GM21619 (cell line): ENCODE results near the gene RAB33B.
"Not testable (repeated sequence)": the region's sequence is repeated elsewhere in the genome, so short reads cannot be mapped to it uniquely, and the experiment has no call there.

Experiments
- ATAC-seq: cut with Tn5 transposase; IDR thresholded peaks from one replicate; pipeline ENCODE4 v1.9.1; 2021; ENCODE audit not compliant: unreplicated experiment

RAB33B gene

DNA sequence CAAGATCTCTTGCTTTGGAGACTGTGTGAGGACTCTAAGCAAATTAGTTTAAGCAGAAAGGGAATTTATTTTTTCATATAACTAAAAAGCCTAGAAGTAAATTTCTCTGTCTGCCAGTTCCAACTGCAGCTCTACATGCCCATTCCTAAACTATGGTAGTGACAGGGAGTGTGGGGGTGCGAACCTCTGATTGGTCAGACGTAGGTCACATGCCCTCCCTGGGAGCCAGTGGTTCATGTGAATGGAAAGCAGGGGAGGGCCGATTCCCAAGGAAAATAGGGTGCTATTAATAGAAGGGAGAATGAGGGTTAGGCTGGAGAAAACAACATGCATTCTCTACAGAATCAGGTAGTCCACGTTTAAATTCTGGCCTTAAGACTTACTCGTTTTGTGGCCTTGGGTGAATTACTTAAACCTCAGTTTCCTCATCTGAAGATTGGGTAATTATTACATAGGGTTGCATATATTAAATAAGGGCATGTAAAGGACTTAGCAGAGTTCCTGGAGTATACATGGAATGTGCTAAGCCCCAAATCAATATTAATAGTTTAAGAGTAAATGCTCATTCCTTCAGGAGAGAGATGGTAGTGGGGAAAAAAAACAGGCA is 7.2 kb downstream of the RAB33B start:
- no peak for ATAC-seq

DNA sequence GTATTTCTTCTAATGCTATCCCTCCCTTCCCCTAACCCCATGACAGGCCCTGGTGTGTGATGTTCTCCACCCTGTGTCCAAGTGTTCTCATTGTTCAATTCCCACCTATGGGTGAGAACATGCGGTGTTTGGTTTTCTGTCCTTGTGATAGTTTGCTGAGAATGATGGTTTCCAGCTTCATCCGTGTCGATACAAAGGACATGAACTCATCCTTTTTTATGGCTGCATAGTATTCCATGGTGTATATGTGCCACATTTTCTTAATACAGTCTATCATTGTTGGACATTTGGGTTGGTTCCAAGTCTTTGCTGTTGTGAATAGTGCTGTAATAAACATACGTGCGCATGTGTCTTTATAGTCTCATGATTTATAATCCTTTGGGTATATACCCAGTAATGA is 10.6 kb downstream of the RAB33B start:
- not testable (repeated sequence) for ATAC-seq

DNA sequence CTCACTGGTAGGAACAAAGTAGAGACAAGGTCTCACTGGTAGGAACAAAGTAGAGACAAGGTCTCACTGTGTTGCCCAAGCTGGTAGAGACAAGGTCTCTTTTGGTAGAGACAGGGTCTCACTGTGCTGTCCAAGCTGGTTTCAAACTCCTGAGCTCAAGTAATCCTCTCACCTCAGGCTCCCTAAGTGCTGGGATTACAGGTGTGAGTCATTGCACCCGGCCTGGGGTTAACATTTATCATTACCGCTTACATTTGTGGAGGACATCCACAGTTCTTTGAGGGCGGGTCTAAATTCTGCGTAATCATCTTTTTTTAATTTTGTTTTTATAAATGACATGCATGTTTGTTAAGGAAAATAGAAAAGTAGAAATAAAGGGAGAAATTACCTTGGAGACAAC is 12.0 kb downstream of the RAB33B start:
- no peak for ATAC-seq

DNA sequence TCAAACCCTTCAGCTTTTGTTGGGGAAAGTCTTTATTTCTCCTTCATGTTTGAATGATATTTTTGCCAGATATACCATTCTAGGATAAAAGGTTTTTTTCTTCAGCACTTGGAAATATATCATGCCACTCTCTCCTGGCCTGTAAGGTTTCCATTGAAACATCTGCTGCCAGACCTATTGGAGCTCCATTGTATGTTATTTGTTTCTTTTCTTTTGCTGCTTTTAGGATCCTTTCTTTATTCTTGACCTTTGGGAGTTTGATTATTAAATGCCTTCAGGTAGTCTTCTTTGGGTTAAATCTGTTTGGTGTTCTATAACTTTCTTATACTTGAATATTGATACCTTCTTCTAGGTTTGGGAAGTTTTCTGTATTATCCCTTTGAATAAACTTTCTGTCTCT is 14.8 kb downstream of the RAB33B start:
- ATAC-seq, result not testable (repeated sequence)

DNA sequence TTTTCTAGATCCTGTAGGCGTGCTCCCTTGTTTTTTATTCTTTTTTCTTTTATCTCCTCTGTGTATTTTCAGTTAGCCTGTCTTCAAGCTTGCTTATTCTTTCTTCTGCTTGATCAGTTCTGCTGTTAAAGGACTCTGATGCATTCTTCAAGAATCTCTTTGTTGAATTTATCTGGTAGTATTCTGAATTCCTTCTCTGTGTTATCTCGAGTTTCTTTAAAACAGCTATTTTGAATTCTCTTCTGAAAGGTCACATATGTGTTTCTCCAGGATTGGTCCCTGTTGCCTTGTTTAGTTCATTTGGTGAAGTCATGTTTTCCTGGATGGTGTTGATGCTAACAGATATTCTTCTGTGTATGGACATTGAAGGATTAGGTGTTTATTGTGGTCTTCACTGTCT is 15.3 kb downstream of the RAB33B start:
- no peak for ATAC-seq

DNA sequence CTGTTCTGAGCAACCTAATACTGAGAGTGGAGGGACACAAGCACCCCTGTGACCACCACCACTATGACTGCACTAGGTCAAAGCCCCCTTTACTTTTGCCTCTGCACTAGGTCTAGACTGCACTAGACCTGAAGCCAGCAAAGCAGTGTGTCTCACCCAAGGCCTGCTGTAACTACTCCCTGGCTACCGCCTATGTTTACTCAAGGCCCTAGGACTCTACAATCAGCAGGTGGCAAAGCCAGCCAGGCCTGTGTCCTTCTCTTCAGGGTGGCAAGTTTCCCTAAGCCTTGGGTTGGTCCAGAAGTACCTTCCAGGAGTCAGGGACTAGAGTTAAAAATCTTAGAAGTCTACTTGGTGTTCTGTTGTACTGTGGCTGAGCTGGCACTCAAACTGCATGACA is 15.9 kb downstream of the RAB33B start:
- ATAC-seq, result no peak

DNA sequence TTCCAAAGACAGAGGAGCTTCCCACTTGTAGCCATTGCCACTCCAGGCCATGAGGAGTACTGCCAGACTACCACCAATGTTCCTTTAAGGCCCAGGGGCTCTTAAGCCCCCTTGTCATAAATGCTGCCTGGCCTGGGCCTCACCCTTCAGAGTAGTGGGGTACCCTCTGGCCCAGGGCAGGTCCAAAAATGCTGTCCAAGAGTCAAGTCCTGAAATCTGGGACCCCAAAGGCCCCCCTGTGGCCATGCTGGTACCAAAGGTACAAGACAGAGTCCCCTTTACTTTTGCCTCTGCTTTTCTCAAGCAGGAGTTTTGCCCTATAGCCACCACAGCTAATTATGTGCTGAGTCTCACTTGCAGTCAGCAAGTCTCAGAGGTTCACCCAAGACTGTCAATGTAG is 16.4 kb downstream of the RAB33B start:
- ATAC-seq, result no peak

DNA sequence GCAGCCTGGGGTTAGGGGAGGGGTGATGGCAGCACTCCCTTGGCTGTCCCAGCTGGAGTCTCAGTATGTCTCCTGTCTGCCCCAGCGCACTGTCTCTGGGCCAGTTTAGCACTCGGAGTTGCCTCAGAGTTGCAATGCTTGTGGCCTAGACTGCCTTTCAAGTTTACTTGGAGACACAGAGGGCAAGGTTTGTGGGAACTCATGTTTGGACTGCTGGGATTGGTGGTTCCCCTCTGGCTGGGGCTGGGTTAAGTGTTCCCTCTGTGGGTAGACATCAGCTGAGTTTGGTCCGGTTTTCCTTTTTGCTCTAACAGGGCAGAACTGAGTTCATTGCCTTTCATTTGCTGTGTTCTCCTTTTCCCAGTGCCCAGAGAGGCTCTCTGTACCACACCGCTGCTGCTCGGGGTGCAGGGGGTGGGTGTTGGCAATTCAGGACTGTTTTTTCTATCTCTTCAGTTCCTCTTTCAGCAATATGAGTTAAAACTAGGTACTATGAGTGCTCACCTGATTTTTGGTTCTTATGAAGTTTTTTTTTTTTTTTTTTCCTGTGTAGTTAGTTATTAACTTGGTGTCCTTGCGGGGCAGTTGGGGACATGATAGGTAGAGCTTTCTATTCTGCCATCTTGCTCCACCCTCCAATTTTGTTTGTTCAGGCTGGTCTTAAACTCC is 17.2 kb downstream of the RAB33B start:
- no peak for ATAC-seq

DNA sequence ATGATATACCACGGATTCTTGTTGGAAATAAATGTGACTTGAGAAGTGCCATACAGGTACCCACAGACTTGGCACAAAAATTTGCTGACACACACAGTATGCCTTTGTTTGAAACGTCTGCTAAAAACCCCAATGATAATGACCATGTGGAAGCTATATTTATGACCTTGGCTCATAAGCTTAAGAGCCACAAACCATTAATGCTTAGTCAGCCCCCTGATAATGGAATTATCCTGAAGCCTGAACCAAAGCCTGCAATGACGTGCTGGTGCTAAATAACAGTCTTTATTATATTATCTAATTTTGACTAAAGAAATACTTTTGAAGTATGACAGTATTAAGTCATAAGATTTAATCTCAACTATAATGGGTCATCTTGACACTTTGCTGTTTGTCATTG is 18.9 kb downstream of the RAB33B start:
- no peak for ATAC-seq

DNA sequence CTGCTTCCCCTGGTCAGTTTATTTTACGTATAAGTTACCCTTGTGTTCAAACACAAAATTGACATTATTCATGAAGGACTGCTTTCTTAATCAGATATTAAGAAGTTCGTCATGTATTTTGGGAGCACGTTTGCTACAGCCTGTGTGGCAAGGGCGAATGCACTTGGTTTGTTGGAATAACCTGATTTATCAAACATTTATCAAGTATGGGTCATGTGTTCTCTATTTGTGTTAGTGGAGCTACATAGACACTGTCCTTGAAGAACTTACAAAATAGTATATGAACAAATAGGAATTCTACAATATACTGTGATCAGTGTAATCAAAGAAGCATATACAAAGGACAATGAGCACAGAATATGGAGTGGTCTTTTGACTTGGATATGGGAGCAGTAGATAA is 22.4 kb downstream of the RAB33B start:
- no peak for ATAC-seq

DNA sequence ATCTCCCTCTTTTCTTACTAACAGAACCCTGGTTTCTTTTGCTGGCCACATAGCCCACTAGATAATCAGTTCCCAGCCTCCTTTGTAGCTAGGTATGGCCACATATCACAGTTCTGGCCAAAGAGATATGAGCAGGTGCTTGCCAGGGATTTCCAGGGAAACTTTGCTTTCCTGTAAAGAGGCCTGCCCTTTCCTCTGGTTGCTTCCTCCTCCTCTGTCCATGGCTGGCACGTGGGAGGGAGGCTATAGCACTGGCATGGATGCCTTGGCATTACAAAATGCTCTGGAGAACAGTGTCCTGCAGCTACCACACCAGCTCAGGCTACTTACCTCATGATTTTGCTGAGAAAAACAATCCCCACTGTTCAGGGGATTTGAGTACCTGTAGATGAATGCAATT is 27.5 kb downstream of the RAB33B start:
- no peak for ATAC-seq

DNA sequence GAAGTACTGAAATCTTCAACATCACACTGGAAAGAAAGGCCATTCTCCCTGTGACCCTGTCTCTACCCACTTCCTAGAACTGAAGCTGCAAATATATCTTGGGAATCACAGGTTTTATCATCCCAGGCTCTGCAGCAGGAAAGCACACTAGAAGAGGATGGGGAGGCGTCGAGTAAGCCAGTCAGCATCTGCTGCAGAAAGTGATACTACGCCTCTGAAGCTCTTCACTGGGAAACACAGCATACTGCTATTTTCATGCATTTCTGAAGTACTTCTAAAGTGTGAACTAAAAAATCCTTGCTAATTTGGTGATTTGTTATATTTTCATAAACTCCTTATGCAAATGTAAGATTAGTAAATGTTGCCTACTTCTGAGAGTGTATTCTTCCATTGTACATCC is 29.1 kb downstream of the RAB33B start:
- no peak for ATAC-seq

DNA sequence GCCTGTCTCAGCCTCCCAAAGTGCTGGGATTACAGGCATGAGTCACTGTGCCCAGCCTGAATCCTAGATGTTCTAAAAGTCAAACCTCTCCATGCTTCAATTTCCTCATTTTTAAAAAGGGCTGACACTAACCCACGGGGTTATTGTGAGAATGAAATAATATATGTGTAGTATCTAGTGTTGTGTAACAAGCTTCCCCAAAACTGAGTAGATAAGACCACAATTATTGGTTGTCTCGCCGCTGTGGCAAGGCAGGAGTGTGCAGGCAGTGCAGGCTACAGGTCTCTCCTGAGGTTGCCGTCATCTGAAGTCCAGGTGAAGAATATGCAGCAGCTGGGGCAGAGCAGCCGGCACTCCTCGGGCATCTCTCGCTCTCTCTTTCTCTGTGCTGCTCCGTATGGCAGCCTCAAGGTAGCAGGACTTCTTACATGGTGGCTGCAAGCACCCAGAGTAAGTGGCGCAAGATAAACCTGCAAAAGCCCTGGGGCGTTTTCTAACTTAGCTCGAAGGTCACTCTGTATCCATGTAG is 30.9 kb downstream of the RAB33B start:
- no peak for ATAC-seq

DNA sequence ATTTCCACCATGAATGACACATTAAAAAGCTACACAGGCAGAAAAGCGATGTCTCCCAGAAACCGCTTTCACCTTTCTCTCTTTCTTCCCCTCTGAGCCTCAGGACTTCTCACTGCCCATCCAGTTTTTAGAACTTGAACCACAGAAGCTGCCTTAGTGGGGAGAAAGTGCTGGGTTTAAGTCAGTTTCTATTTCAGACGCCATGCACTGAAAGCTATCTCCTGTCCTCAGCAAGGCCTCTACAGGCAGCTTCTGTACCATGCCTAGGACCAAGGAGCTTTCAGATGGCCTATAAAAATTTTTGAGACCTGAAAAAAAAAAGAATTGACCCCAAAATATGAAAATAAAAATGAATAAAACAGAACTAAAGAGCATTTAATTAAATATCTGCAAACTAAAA is 34.5 kb downstream of the RAB33B start:
- no peak for ATAC-seq

DNA sequence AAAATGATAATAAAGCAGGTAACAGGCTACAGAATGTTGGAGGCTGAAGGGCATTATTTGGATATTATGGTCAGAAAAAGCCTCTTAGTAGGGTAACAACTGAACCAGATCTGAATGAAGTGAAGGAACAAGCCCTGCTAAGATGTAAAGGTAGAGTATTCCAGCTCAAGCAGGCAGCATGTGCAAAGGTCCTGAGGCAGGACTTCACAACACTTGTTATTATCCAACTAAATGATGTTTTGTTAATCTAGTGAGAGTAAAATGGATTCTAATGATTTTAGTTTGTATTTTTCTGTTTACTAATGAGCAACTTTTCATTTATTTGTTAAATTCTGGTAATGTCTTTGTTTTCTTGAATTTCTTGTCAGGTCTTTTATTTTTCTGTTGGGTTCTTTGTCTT is 35.7 kb downstream of the RAB33B start:
- no peak for ATAC-seq

DNA sequence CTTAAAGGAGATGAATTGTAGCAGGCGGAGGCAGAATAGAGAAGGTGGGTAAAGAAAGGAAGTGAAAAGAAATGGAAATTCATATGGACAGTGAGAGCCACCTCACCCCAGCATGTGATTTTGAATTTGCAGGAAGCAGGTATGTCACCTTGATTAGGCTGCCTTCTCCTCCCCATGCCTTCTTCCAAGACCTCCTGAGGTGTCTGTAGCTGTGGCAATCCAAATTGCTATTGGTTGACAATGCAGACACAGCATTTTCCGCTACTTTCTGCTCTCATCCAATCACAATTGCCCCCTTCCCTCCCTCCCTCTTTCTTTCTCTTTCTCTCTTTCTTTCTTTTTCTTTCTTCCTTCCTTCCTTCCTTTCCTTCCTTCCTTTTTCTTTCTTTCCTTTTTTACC is 38.5 kb downstream of the RAB33B start:
- ATAC-seq, result no peak

DNA sequence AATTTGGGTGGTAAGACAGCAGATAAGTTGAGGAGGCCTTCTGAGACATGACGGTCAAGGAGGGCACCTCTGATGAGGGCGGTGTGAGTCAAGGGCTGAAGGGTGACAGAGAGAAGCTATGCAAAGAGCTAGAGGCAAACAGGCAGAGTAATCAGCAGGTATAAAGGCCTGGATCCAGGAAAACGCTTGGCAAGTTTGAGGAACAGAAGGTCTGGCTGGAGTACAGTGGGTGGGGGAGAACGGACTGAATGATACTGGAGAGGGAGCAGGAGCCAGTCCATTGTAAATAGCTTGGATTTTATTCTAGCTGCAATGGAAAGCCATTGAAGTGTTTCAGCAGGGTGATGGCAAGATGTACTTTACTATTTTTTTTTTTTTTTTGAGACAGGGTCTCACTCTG is 39.3 kb downstream of the RAB33B start:
- ATAC-seq, result no peak

DNA sequence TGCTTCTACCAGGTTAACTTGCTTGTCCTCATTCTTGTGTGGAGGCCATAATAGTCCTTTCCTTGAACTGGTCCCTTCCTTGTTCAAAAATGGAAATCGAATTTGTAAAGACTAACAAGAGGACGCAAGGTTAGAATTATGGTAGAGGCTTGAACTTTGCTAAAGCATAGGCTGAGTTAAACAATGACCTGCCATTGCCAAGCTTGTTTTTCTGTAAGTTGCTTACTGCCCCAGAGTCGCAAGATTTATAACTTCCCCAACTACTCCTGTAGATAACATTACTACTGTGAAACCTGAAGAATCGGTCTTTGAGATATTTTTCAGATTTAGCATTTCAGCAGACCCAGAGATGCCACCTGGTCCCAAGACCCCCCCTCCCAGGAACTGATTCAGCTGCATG is 45.3 kb downstream of the RAB33B start:
- no peak for ATAC-seq

DNA sequence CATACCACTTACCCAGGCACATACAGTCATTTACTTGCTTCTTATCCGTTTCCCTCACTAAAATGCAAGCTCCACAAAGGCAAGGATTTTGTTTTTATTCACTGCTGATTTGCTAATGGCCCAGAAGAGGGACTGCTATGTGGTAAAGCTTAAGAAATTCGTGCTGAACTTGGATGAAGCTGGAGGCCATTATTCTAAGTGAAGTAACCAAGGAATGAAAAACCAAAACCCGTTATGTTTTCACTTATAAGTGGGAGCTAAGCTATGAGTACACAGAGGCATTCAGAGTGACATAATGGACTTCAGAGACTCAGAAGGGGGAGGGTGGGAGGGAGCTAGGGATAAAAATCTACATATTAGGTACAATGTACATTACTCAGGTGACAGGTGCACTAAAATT is 47.2 kb downstream of the RAB33B start:
- ATAC-seq, result no peak

DNA sequence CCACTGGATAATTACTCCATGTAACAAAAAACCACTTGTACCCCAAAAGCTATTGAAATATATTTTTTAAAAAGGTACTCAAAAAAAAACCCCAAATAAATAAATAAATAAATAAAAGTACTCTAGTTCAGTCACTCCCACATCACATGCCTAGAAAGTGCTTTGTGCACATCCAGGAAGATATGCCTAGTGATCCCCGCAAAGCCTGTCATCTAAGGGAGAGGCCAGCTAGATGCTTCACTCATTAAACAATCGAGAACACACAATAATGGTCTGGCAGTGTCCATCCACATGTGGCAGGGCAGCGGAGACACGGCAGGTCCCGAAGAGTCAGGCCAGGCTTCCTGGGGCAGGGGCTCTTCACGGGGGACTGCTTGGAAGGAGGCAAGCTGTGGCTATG is 47.6 kb downstream of the RAB33B start:
- ATAC-seq, result no peak

DNA sequence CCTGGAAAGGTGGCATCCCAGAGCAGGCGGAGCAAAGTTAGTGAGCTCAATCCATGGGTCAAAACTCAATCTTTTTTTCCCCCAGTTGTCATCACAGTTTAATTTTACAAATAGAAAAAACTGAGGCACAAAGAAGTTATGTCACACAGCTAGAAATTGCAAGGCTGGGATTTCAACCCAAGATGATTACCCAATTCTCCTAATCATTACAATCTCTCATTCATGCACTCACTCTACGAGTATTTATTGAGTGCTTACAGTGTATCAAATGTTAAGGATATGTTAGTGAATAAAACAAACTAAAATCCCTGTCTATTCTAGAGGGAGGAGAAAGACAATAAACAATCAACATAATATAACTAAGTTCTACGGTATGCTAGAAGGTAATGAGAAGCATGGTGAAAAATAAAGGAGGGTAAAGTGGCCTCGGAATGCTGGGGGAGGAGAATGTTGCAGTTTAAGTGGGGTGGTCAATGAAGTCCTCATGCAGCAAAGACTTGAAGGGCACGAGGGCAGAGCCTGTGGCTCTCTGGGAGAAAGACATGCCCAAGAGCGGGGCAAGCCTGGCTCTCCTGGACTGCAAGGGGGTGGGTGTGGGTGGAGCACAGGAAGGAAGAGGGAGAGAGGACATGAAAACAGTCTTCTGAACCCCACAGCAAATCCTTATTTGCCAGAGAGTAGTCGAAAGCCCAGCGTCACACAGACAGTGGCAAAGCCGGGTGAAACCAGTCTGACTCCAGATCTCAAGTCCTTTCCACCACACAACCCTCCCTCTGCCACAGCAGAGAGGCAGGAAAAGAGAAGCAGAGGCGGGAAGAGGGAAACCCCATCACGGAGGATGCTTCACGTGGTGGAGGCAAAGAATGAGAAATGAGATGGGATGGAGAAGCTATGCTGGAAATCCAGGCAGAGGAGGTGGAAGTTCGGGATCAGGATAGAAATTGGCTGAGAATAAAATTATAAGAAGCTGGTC is 48.3 kb downstream of the RAB33B start:
- ATAC-seq, result no peak
